ENCODE results near the gene C12orf75.

DNA sequence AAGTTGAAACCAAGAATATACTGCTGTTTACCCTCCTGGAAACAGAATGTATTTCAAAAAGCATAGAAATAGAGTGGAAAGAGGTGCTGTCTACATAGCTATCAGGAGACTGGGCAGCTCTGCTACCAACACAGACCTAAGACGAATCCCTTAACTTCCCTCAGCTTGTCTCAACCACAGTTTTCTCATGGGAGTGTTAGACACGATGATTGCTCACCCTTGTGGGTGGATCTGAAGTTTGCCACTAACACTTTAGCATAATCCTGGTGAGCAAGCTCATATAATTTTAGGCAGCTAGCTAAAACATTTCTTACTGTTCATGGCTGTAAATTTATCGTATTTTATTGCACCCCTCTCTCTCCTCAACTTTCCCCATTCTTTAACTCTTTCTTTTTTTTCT, 38.5 kb downstream of the C12orf75 start:
- TF ChIP-seq, protein P1, sequence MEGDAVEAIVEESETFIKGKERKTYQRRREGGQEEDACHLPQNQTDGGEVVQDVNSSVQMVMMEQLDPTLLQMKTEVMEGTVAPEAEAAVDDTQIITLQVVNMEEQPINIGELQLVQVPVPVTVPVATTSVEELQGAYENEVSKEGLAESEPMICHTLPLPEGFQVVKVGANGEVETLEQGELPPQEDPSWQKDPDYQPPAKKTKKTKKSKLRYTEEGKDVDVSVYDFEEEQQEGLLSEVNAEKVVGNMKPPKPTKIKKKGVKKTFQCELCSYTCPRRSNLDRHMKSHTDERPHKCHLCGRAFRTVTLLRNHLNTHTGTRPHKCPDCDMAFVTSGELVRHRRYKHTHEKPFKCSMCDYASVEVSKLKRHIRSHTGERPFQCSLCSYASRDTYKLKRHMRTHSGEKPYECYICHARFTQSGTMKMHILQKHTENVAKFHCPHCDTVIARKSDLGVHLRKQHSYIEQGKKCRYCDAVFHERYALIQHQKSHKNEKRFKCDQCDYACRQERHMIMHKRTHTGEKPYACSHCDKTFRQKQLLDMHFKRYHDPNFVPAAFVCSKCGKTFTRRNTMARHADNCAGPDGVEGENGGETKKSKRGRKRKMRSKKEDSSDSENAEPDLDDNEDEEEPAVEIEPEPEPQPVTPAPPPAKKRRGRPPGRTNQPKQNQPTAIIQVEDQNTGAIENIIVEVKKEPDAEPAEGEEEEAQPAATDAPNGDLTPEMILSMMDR (conservative IDR thresholded peaks at IDR 0.05): no peak
- no peak for TF ChIP-seq ZFX (IDR thresholded peaks at IDR 0.05)
